PC-3 (cell line): ENCODE data around the gene CRPPA. TPM values are rescaled to one million over a fixed set of nuclear protein-coding genes. Genes with fewer than 3 reads are reported as not detected.
"Not testable (repeated sequence)": the region's sequence is repeated elsewhere in the genome, so short reads cannot be mapped to it uniquely, and the experiment has no call there.

Experiments
- ATAC-seq: fragments of 200-7000 bp; cut with Tn5 transposase; 2 replicates; pipeline ENCODE4 v1.9.1; 2020; ENCODE audit warnings: mild to moderate bottlenecking, moderate library complexity
- BruUV-seq: library from RNA; stranded (reverse); fragments of 400-500 nt; replicated peaks from 2 replicates; lab custom pipeline; 2021; lab: Mats Ljungman, UMichigan
- CTCF ChIA-PET: fragments of 300-600 bp; sonication (Branson Sonifier 250); formaldehyde crosslinking; loops from one replicate; lab custom pipeline; 2022; ENCODE audit warnings: antibody characterized with exemption; lab: Charles Lee
- POLR2A ChIA-PET: fragments of 300-600 bp; sonication (Branson Sonifier 250); formaldehyde crosslinking; loops from one replicate; lab custom pipeline; 2022; ENCODE audit warnings: antibody characterized with exemption; ENCODE audit not compliant: unreplicated experiment; lab: Charles Lee
- DNase-seq: peaks from one replicate; pipeline ENCODE4 v3.0.0-alpha.2; 2015
- H2AFZ ChIP-seq: fragments of 300-600 bp; sonication (generic); 2 replicates; pipeline ENCODE4 v1.6.0; 2016; ENCODE audit warnings: antibody characterized with exemption, low read length
- H3F3A ChIP-seq: fragments of 300-600 bp; sonication (generic); one replicate; pipeline ENCODE4 v1.6.0; 2017; ENCODE audit warnings: antibody characterized with exemption, low read length, control low read depth, mild to moderate bottlenecking; ENCODE audit not compliant: unreplicated experiment
- H3K27ac ChIP-seq: fragments of 300-600 bp; sonication (generic); 2 replicates; pipeline ENCODE4 v1.5.1; 2016; ENCODE audit warnings: mild to moderate bottlenecking, low read length
- H3K27me3 ChIP-seq: fragments of 300-600 bp; sonication (generic); 2 replicates; pipeline ENCODE4 v1.6.1; 2016; ENCODE audit warnings: low read length, mixed read lengths
- H3K36me3 ChIP-seq: fragments of 300-600 bp; sonication (generic); 2 replicates; pipeline ENCODE4 v1.6.1; 2016; ENCODE audit warnings: low read depth, mixed run types, low read length, mixed read lengths
- H3K4me1 ChIP-seq: fragments of 300-600 bp; sonication (generic); 2 replicates; pipeline ENCODE4 v1.5.1; 2016; ENCODE audit warnings: low read length; ENCODE audit not compliant: insufficient read depth
- H3K4me2 ChIP-seq: fragments of 300-600 bp; sonication (generic); 2 replicates; pipeline ENCODE4 v1.6.0; 2016; ENCODE audit warnings: low read length
- H3K4me3 ChIP-seq: fragments of 300-600 bp; sonication (generic); 2 replicates; pipeline ENCODE4 v1.5.1; 2016; ENCODE audit warnings: mild to moderate bottlenecking, low read length, mixed read lengths
- H3K79me2 ChIP-seq: fragments of 300-600 bp; sonication (generic); 2 replicates; pipeline ENCODE4 v1.6.1; 2017; ENCODE audit warnings: low read length, mixed read lengths
- H3K9ac ChIP-seq: fragments of 300-600 bp; sonication (generic); 2 replicates; pipeline ENCODE4 v1.6.0; 2016; ENCODE audit warnings: mild to moderate bottlenecking, low read length
- H3K9me2 ChIP-seq: fragments of 300-600 bp; sonication (generic); replicated peaks from 2 replicates; pipeline ENCODE4 v1.6.1; 2016; ENCODE audit warnings: mixed run types, low read length, mixed read lengths
- H3K9me3 ChIP-seq: fragments of 300-600 bp; sonication (generic); 2 replicates; pipeline ENCODE4 v1.6.1; 2016; ENCODE audit warnings: low read length, mixed read lengths
- H4K20me1 ChIP-seq: fragments of 300-600 bp; sonication (generic); 2 replicates; pipeline ENCODE4 v1.6.1; 2016; ENCODE audit warnings: low read length, mixed read lengths
- EZH2 ChIP-seq: fragments of 300-600 bp; sonication (generic); IDR thresholded peaks from one replicate; pipeline ENCODE4 v1.6.1; 2017; ENCODE audit warnings: antibody characterized with exemption, mild to moderate bottlenecking, low read length; ENCODE audit not compliant: unreplicated experiment
- EZH2phosphoT487 ChIP-seq: fragments of 300-600 bp; sonication (generic); IDR thresholded peaks from 2 replicates; pipeline ENCODE4 v1.6.1; 2018; ENCODE audit warnings: mild to moderate bottlenecking, antibody characterized with exemption, low read length, borderline replicate concordance
- intact Hi-C: fragments of 100-400 bp; cut with micrococcal nuclease; formaldehyde crosslinking; loops from 2 replicates; pipeline ENCODE4 v1.9.0; 2023
- total RNA-seq: library from RNA; depleted of rRNA; stranded (reverse); fragments of >200 nt; gene quantifications from 2 replicates; pipeline ENCODE4 v1.2.3, GENCODE V29; 2014; rRNA removed
- TF ChIP-seq, protein P1 (sequence below): fragments of 300-600 bp; sonication (generic); conservative IDR thresholded peaks from 2 replicates; pipeline ENCODE4 v1.5.1; 2017; ENCODE audit warnings: antibody characterized with exemption, low read depth, mild to moderate bottlenecking, low read length

Gene CRPPA
- total RNA-seq, 1 experiment from 2014 or later = 1.2 TPM

- Histone ChIP-seq H3K36me3 (no peaks in the 10 kb centered on the region), H3F3A (peaks cover 20% of the 10 kb centered on the region), H3K9me2 (0 out of 2 replicates have a peak, but pooled peaks cover 5% of the 10 kb centered on the region), H3K4me2 (no peak overlapping the region), H3K4me1 (no peaks in the 10 kb centered on the region), H3K9me3 (peaks cover 15% of the 10 kb centered on the region; the same call in 1 of the 2 replicates), H4K20me1 (no peaks in the 10 kb centered on the region), H2AFZ (no peak overlapping the region), H3K27me3 (no peaks in the 10 kb centered on the region), H3K4me3 (no peak overlapping the region), H3K27ac (no peak overlapping the region), H3K79me2 (no peaks in the 10 kb centered on the region), H3K9ac (no peak overlapping the region)
- ChIA-PET CTCF (no interaction called here), POLR2A (no interaction called here)
- intact Hi-C loops = no loop called here
- BruUV-seq = no TSS peak
- ATAC-seq (no peak), DNase-seq (no peak)
- TF ChIP-seq EZH2 (no peak), EZH2phosphoT487 (no peak)
Measured at GRCh38 chr7:16393862-16394422, 27.4 kb downstream of the CRPPA start.

DNA sequence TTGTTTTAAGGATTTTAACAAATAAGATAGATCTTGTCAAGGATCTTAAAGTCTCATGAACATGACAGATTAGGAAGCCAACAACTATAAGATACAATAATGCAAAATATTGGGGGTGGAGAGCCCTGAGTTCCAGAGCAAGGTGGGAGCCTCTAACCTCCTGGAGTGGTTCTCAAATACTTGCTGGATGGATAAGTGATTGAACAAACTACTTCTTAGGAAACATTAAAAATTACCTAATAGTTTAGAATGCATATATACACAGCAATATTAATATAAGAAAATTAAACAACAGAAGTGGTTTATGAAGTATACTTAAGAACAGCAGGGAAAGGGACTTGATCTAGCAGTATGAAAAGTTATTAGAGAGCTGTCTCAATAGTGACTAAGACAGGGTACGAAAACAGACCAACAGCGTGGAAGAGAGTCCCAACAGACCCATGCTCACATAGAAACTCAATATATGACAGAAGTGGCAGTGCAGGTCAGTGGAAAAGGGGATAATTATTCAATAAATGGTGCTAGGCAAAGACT lies 28.3 kb downstream of the CRPPA start:
- Histone ChIP-seq H3F3A (peaks cover 12% of the 10 kb centered on the region), H4K20me1 (no peaks in the 10 kb centered on the region), H3K9me3 (peaks cover 10% of the 10 kb centered on the region; the same call in 1 of the 2 replicates), H3K4me3 (no peak overlapping the region), H3K4me2 (no peak overlapping the region), H3K27ac (no peak overlapping the region), H3K9ac (no peak overlapping the region), H3K4me1 (no peaks in the 10 kb centered on the region), H2AFZ (no peak overlapping the region), H3K9me2 (0 out of 2 replicates have a peak, but pooled peaks cover 5% of the 10 kb centered on the region), H3K36me3 (no peaks in the 10 kb centered on the region), H3K27me3 (no peaks in the 10 kb centered on the region), H3K79me2 (no peaks in the 10 kb centered on the region)
- ChIA-PET POLR2A (no interaction called here), CTCF (no interaction called here)
- intact Hi-C loops = no loop called here
- no TSS peak for BruUV-seq
- DNase-seq (no peak), ATAC-seq (no peak)
- TF ChIP-seq, protein P1, sequence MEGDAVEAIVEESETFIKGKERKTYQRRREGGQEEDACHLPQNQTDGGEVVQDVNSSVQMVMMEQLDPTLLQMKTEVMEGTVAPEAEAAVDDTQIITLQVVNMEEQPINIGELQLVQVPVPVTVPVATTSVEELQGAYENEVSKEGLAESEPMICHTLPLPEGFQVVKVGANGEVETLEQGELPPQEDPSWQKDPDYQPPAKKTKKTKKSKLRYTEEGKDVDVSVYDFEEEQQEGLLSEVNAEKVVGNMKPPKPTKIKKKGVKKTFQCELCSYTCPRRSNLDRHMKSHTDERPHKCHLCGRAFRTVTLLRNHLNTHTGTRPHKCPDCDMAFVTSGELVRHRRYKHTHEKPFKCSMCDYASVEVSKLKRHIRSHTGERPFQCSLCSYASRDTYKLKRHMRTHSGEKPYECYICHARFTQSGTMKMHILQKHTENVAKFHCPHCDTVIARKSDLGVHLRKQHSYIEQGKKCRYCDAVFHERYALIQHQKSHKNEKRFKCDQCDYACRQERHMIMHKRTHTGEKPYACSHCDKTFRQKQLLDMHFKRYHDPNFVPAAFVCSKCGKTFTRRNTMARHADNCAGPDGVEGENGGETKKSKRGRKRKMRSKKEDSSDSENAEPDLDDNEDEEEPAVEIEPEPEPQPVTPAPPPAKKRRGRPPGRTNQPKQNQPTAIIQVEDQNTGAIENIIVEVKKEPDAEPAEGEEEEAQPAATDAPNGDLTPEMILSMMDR = no peak
- TF ChIP-seq EZH2phosphoT487 (no peak), EZH2 (no peak)

DNA sequence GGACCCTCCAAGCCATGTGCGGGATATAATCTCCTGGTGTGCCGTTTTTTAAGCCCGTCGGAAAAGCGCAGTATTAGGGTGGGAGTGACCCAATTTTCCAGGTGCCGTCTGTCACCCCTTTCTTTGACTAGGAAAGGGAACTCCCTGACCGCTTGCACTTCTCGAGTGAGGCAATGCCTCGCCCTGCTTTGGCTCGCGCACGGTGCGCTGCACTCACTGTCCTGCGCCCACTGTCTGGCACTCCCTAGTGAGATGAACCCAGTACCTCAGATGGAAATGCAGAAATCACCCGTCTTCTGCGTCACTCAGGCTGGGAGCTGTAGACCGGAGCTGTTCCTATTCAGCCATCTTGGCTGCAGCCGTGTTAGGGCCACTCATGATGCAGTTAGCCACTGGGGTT lies 37.6 kb downstream of the CRPPA start:
- CTCF ChIA-PET, BruUV-seq, H3K79me2 ChIP-seq, H3F3A ChIP-seq, H3K9me2 ChIP-seq, H3K4me1 ChIP-seq, DNase-seq, H3K4me3 ChIP-seq, intact Hi-C loops, H3K4me2 ChIP-seq, H3K36me3 ChIP-seq, H3K27me3 ChIP-seq, H3K27ac ChIP-seq, H4K20me1 ChIP-seq, H3K9ac ChIP-seq, H2AFZ ChIP-seq, H3K9me3 ChIP-seq, ATAC-seq: not testable (repeated sequence)
- POLR2A ChIA-PET = interaction anchor here (0.7 kb wide), 1 partner anchor 12 kb away, joined by 3 read pairs; no protein-coding TSS in a partner anchor

DNA sequence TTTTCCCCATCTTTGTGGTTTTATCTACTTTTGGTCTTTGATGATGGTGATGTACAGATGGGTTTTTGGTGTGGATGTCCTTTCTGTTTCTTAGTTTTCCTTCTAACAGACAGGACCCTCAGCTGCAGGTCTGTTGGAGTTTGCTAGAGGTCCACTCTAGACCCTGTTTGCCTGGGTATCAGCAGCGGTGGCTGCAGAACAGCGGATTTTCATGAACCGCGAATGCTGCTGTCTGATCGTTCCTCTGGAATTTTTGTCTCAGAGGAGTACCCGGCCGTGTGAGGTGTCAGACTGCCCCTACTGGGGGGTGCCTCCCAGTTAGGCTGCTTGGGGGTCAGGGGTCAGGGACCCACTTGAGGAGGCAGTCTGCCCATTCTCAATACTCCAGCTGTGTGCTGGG lies 38.2 kb downstream of the CRPPA start:
- intact Hi-C loops = not testable (repeated sequence)

More for the DNA sequence above, 38.2 kb downstream of the CRPPA start:
- H3K4me1 ChIP-seq, POLR2A ChIA-PET, CTCF ChIA-PET, ATAC-seq, H4K20me1 ChIP-seq, H3K4me3 ChIP-seq, H3K9me2 ChIP-seq, H3K79me2 ChIP-seq, H3K9ac ChIP-seq, H3K27ac ChIP-seq, H3K4me2 ChIP-seq, BruUV-seq, H2AFZ ChIP-seq, DNase-seq, H3K9me3 ChIP-seq, H3K36me3 ChIP-seq, H3K27me3 ChIP-seq, H3F3A ChIP-seq: not testable (repeated sequence)

Other genes starting within 250 kb of the CRPPA start
- 0.22 and 0.63 TPM in 2 replicates for gene SOSTDC1, start 44.2 kb upstream of the CRPPA start, total RNA-seq
- not detected in 2 replicates for gene LRRC72, start 105.3 kb upstream of the CRPPA start, total RNA-seq
- gene ANKMY2, start 224.2 kb upstream of the CRPPA start, total RNA-seq = 7.7 and 8.5 TPM in 2 replicates
- gene BZW2, start 224.6 kb upstream of the CRPPA start, total RNA-seq = 86.1 and 94.1 TPM in 2 replicates